ENCODE results near the gene ABCC6. TPM values are rescaled to one million over a fixed set of nuclear protein-coding genes. Genes with fewer than 3 reads are reported as not detected.
A peak's percentile ranks its signal among the peaks of the same experiment; 100 is the strongest.
"Not testable (repeated sequence)": the region's sequence is repeated elsewhere in the genome, so short reads cannot be mapped to it uniquely, and the experiment has no call there.

The ABCC6 gene
- polyA plus RNA-seq, 1 donor, result 88.3 TPM

DNA sequence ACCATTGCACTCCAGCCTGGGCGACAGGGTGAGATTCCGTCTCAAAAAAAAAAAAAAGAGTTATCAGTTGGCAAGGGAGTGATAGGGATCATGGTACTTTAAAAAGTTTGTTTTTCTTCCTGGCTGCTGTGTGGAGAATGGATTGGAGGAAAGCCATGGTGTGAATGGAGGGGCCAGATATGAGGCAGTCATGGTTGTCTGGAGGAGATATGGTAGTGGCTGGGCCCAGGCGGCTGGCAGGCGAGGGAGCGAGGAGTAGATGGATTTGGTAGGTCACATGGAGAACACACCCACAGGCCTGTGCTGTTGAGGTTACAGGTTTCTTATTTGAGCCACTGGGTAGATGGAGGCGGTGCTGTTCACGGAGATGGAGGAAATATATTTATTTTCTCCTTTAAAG lies 35.5 kb upstream of the ABCC6 start:
- H3K36me3 ChIP-seq (ENCODE audit: control insufficient read depth, insufficient read depth, low read length); H3K27ac ChIP-seq (ENCODE audit: low read length); H3K27me3 ChIP-seq (ENCODE audit: control insufficient read depth, insufficient read depth, low read length); DNase-seq; H3K4me1 ChIP-seq (ENCODE audit: control insufficient read depth, insufficient read depth, low read length); H3K4me3 ChIP-seq (ENCODE audit: low read length); H3K9me3 ChIP-seq (ENCODE audit: control insufficient read depth, low read depth, low read length): not testable (repeated sequence)
- WGBS (ENCODE audit: insufficient coverage, low lambda C conversion rate), result no CpG with 5 or more reads among the region's 7 CpGs

DNA sequence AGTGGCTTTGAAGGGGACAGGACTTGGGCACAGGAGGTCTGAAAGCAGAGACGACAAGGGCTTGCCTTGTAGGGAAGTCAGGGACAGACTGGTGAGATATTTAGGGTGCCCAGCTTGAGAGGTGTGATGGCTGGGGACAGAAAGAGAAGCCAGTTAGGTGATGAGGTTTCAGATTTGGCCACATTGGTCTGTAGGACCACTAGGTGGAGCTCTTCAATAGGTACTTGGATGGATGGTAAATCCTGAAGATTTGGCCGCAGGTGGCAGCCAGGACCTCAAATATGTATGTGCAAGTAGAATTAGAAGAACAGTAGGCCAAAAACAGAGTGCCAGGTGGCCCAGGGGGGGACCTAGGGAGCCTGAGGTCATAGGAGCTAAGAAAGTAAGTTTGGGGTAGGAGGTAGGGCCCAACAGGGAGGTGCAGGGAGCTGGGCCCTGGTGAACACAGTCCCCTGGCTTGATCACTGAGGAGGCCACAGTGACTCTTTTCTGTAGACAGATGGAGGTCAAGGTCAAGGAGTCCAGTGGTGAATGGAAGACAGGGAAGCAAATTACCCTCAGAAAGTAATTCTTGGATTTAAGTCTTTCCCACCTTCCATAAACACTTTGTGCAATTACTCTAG lies 34.1 kb upstream of the ABCC6 start:
- not testable (repeated sequence) for H3K27ac ChIP-seq (ENCODE audit: low read length); H3K36me3 ChIP-seq (ENCODE audit: control insufficient read depth, insufficient read depth, low read length); DNase-seq; H3K4me1 ChIP-seq (ENCODE audit: control insufficient read depth, insufficient read depth, low read length); H3K4me3 ChIP-seq (ENCODE audit: low read length); H3K9me3 ChIP-seq (ENCODE audit: control insufficient read depth, low read depth, low read length); H3K27me3 ChIP-seq (ENCODE audit: control insufficient read depth, insufficient read depth, low read length)
- WGBS (ENCODE audit: insufficient coverage, low lambda C conversion rate), result no CpG with 5 or more reads among the region's 2 CpGs

DNA sequence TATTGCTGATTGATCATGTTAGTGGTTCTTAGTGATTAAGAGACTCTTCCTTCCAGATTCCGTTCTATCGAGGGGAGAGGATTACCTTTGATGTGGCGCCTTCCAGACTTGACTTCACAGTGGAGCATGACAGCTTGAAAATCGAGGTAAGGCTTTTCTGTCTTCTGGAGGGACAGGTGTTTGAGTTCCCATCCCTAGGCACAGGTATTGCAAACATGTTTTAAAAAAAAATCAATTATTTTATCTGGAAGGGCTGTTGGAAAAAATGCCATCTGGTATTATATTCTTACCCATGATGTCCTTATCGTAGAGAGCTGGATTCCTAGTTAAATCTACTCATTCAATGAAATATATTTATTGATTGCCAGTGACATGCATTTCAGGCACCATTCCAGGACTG lies 29.1 kb upstream of the ABCC6 start:
- not testable (repeated sequence) for H3K4me3 ChIP-seq (ENCODE audit: low read length); H3K9me3 ChIP-seq (ENCODE audit: control insufficient read depth, low read depth, low read length); H3K27ac ChIP-seq (ENCODE audit: low read length); H3K27me3 ChIP-seq (ENCODE audit: control insufficient read depth, insufficient read depth, low read length); DNase-seq; H3K36me3 ChIP-seq (ENCODE audit: control insufficient read depth, insufficient read depth, low read length); H3K4me1 ChIP-seq (ENCODE audit: control insufficient read depth, insufficient read depth, low read length)
- WGBS (ENCODE audit: insufficient coverage, low lambda C conversion rate), result no CpG with 5 or more reads among the region's 5 CpGs

DNA sequence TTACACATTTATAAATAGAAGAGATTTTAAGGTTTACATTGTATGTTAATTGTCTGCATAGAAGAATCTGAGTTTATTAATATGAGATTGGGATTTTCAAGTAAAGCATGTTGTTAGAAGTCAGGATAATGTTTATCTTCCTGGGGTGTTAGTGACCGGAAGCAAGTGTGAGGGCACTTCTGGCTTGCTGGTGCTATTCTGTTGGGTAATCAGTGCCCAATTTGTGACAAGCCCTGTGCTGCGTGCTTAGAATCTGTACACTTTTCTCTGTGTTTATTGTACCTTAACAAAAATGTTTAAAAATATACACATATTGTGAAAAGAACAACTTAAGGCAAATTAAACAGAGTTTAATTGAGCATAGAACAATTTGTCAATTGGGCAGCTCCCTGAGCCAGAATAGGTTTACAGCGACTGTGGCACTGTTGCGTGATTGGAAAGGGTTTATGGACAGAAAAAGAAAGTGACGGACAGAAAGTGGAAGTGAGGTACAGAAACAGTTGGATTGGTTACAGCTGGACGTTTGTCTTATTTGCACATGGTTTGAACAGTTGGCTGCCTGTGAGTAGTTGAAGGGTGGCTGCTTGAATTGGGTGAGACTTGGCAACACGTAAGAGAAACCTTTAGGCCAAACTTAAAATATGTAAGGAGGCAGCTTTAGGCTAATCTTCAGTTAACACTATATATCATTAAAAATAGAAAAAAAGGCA lies 26.5 kb upstream of the ABCC6 start:
- not testable (repeated sequence) for H3K9me3 ChIP-seq (ENCODE audit: control insufficient read depth, low read depth, low read length); H3K4me3 ChIP-seq (ENCODE audit: low read length); H3K4me1 ChIP-seq (ENCODE audit: control insufficient read depth, insufficient read depth, low read length); H3K27ac ChIP-seq (ENCODE audit: low read length); DNase-seq; H3K36me3 ChIP-seq (ENCODE audit: control insufficient read depth, insufficient read depth, low read length); H3K27me3 ChIP-seq (ENCODE audit: control insufficient read depth, insufficient read depth, low read length)
- no CpG with 5 or more reads among the region's 7 CpGs for WGBS (ENCODE audit: insufficient coverage, low lambda C conversion rate)

DNA sequence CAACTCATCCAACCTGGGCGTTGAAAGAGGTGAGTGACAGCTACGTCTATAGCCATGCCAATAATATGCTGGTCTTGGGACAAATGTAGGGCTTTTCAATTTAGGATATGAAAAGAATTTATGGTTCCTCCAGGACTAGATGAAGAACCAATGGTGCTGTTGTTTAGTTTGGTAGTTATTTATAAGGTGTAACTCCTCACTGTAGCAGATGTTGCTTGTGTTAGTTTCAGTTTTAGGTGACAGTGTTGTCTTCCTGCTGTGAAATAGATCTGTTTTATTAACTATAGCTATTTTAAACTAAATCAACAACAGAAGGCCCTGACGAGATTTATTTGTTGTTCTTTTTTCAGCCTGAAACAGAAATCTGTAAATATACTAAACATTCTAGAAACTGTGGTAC lies 24.1 kb upstream of the ABCC6 start:
- H3K4me1 ChIP-seq (ENCODE audit: control insufficient read depth, insufficient read depth, low read length); H3K9me3 ChIP-seq (ENCODE audit: control insufficient read depth, low read depth, low read length); H3K27ac ChIP-seq (ENCODE audit: low read length); H3K4me3 ChIP-seq (ENCODE audit: low read length); DNase-seq; H3K36me3 ChIP-seq (ENCODE audit: control insufficient read depth, insufficient read depth, low read length); H3K27me3 ChIP-seq (ENCODE audit: control insufficient read depth, insufficient read depth, low read length): not testable (repeated sequence)
- WGBS (ENCODE audit: insufficient coverage, low lambda C conversion rate), result no CpG with 5 or more reads among the region's 3 CpGs

DNA sequence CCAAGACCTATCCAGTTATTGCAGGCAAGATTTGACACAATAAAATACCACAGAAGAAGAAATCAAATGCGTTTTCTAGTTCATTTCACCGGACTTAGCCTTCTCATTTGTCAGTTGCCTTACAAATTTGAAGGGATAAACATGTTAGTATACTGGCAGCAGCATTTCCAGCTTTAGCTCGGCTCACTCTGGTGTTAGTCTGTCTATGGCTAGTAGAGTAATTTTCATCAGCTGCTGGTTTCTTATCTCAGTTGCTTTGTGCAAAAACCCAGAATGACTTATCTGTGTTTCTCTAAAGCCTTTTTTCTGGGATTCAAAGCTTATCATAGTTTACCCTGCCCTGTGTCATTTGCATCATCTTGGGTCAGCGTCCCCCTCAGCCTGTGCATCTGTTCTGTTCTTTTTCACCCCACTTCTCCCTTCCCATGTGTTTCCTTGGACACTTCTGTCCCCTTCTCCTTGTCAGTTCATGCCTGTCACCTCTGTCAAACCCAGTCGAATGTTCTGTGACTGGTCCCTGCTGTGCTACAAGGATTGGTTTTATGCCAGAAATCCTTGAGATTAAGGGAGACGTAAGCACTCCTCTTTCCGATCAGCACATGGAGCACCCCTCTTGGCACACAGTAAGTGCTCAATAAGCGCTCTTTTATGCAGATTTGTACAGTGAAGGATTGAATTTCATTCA lies 23.4 kb upstream of the ABCC6 start:
- no CpG with 5 or more reads among the region's 8 CpGs for WGBS (ENCODE audit: insufficient coverage, low lambda C conversion rate)
- not testable (repeated sequence) for H3K4me1 ChIP-seq (ENCODE audit: control insufficient read depth, insufficient read depth, low read length); H3K4me3 ChIP-seq (ENCODE audit: low read length)

DNA sequence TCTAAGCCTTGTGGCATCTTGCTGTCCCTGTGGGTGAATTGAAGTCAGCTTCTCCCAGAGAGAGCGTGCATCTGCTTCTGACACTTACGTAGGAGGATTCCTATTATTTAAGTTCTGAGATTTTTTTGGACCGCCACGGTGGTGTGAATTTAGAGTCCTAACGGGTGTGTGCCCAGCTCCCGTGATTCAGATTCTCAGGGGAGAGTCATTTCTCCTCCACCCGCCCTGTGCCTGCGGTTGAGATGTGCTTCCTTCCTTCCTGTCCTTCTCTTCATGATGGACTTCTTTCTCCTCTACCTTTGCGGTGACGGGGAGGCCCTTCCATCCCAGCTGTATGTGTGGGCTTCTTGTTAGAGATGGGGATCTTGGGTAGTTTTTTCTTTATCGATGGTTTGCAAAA lies 20.6 kb upstream of the ABCC6 start:
- H3K36me3 ChIP-seq (ENCODE audit: control insufficient read depth, insufficient read depth, low read length); H3K4me1 ChIP-seq (ENCODE audit: control insufficient read depth, insufficient read depth, low read length); H3K4me3 ChIP-seq (ENCODE audit: low read length); DNase-seq; H3K27me3 ChIP-seq (ENCODE audit: control insufficient read depth, insufficient read depth, low read length); H3K27ac ChIP-seq (ENCODE audit: low read length); H3K9me3 ChIP-seq (ENCODE audit: control insufficient read depth, low read depth, low read length): not testable (repeated sequence)
- no CpG with 5 or more reads among the region's 11 CpGs for WGBS (ENCODE audit: insufficient coverage, low lambda C conversion rate)

More for the DNA sequence above, 23.4 kb upstream of the ABCC6 start:
- not testable (repeated sequence) for H3K36me3 ChIP-seq (ENCODE audit: control insufficient read depth, insufficient read depth, low read length); H3K27ac ChIP-seq (ENCODE audit: low read length); H3K27me3 ChIP-seq (ENCODE audit: control insufficient read depth, insufficient read depth, low read length); H3K9me3 ChIP-seq (ENCODE audit: control insufficient read depth, low read depth, low read length); DNase-seq

DNA sequence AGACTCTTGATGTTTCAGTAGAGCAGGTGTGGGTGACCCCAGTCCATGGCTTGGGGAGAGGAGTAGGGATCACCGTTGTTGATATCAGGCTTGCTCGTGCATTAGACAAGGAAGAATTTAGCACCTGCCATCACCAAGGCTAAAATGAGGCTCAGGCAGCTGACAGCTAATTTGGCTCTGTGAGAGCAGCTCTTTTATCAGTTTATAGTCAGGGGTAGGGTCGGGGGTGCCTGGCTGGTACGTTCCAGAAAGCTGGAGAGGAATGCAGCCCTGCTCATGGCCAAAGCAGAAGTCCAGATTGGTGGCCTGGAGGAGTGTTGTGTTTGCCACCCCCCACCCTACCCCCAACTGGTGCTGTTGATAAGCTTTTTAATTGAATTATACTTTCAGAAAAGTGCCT lies 17.4 kb upstream of the ABCC6 start:
- H3K27ac ChIP-seq (ENCODE audit: low read length); H3K4me1 ChIP-seq (ENCODE audit: control insufficient read depth, insufficient read depth, low read length); H3K36me3 ChIP-seq (ENCODE audit: control insufficient read depth, insufficient read depth, low read length); H3K4me3 ChIP-seq (ENCODE audit: low read length); DNase-seq; H3K27me3 ChIP-seq (ENCODE audit: control insufficient read depth, insufficient read depth, low read length); H3K9me3 ChIP-seq (ENCODE audit: control insufficient read depth, low read depth, low read length): not testable (repeated sequence)
- WGBS (ENCODE audit: insufficient coverage, low lambda C conversion rate), result no CpG with 5 or more reads among the region's 4 CpGs

DNA sequence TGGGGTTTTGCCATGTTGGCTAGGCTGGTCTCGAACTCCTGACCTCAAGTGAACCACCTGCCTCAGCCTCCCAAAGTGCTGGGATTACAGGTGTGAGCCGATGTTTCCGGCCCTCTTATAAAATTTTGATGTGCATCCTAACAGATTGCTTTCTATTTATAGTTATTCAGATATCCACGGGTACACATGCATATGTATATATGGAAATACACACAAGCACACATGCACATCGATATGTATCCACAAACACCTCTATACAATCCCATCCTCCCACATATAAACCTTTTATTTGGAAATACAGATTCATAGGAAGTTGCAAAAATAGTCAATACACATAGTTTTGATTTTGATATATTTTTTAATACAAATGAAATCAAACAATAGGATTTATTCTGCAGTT lies 14.4 kb upstream of the ABCC6 start:
- H3K4me1 ChIP-seq (ENCODE audit: control insufficient read depth, insufficient read depth, low read length); DNase-seq; H3K36me3 ChIP-seq (ENCODE audit: control insufficient read depth, insufficient read depth, low read length); H3K27me3 ChIP-seq (ENCODE audit: control insufficient read depth, insufficient read depth, low read length); H3K27ac ChIP-seq (ENCODE audit: low read length); H3K9me3 ChIP-seq (ENCODE audit: control insufficient read depth, low read depth, low read length); H3K4me3 ChIP-seq (ENCODE audit: low read length): not testable (repeated sequence)
- no CpG with 5 or more reads among the region's 5 CpGs for WGBS (ENCODE audit: insufficient coverage, low lambda C conversion rate)

DNA sequence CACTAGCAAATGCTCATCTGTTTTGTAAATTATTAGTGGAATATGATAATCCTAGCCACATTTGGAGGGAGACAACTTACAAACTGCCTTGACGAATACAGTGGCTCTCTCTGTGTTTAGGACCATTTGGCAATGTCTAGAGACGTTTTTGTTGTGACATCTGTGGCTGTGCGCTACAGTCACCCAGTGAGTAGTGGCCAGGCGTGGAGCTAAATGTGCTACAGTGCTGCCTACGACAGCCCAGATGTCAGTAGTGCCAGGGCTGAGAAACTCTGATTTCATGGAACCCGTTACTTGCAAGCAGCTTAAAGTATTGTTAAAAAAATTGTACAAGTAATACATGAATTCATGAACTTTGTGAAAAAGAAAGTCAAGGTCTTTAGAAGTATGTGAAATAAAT lies 13.8 kb upstream of the ABCC6 start:
- H3K4me3 ChIP-seq (ENCODE audit: low read length); H3K27me3 ChIP-seq (ENCODE audit: control insufficient read depth, insufficient read depth, low read length); H3K4me1 ChIP-seq (ENCODE audit: control insufficient read depth, insufficient read depth, low read length); H3K36me3 ChIP-seq (ENCODE audit: control insufficient read depth, insufficient read depth, low read length); H3K27ac ChIP-seq (ENCODE audit: low read length); H3K9me3 ChIP-seq (ENCODE audit: control insufficient read depth, low read depth, low read length): not testable (repeated sequence)
- WGBS (ENCODE audit: insufficient coverage, low lambda C conversion rate), result no CpG with 5 or more reads among the region's 6 CpGs
- DNase-seq, result peak in 1 of 2 donors; percentile 44

DNA sequence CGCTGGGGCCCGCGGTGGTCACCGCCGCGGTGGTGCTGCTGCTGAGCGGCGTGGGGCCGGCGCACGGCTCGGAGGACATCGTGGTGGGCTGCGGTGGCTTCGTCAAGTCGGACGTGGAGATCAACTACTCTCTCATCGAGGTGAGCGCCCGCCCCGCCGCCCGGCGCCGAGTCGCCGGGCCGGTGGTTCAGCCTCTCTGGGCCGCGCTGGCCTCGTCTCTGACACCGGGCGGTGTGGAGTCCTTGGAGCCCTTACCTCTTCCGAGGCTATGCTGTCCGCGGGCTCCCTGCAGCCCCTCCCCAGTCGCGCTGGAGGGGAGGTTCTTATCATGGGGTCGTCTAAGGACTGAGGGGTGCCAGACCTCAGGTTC lies 9.4 kb upstream of the ABCC6 start:
- not testable (repeated sequence) for H3K4me1 ChIP-seq (ENCODE audit: control insufficient read depth, insufficient read depth, low read length); H3K27ac ChIP-seq (ENCODE audit: low read length); H3K36me3 ChIP-seq (ENCODE audit: control insufficient read depth, insufficient read depth, low read length); DNase-seq; H3K27me3 ChIP-seq (ENCODE audit: control insufficient read depth, insufficient read depth, low read length); H3K9me3 ChIP-seq (ENCODE audit: control insufficient read depth, low read depth, low read length); H3K4me3 ChIP-seq (ENCODE audit: low read length)
- WGBS (ENCODE audit: insufficient coverage, low lambda C conversion rate), result no CpG with 5 or more reads among the region's 39 CpGs

Measured in large intestine (tissue), 3 donors.